ENCODE results near the gene NUDCD3. TPM values are rescaled to one million over a fixed set of nuclear protein-coding genes. Genes with fewer than 3 reads are reported as not detected.

Gene NUDCD3
- polyA plus RNA-seq, 1 experiment: 61.4 TPM

Small RNA genes within 50 kb of the gene (small RNA-seq; reads per million reads assigned to genes)
- gene RNU6-1097P (ENCODE audit: insufficient read length, low read depth): not detected

Other genes starting within 250 kb of the NUDCD3 start
- gene CAMK2B, start 165.1 kb downstream of the NUDCD3 start, polyA plus RNA-seq (2011; rRNA removed): 0.12 TPM in 1 of 2 replicates, not detected in the other
- gene NPC1L1, start 50.7 kb upstream of the NUDCD3 start, polyA plus RNA-seq (2011; rRNA removed): 0.36 and 0.42 TPM in 2 replicates
- 45.9 and 52.6 TPM in 2 replicates for gene DDX56, start 83.2 kb upstream of the NUDCD3 start, polyA plus RNA-seq (2011; rRNA removed)
- gene TMED4, start 91.6 kb upstream of the NUDCD3 start, polyA plus RNA-seq (2011; rRNA removed): 76.4 and 78.4 TPM in 2 replicates
- gene OGDH, start 116.0 kb upstream of the NUDCD3 start, polyA plus RNA-seq (2011; rRNA removed): 35.8 and 38.6 TPM in 2 replicates

All from AG04450 (cell line).